A673 (cell line): ENCODE measurements around the gene SNX27.

Experiments
- EZH2 ChIP-seq: fragments of 200-600 bp; sonication (generic); IDR thresholded peaks from 2 replicates; pipeline ENCODE4 v1.6.1; 2017; ENCODE audit warnings: borderline replicate concordance, low read depth, mild to moderate bottlenecking, mixed read lengths, antibody characterized with exemption, low read length; ENCODE audit not compliant: poor library complexity, severe bottlenecking
- TF ChIP-seq, protein P1 (sequence below): fragments of 300-800, 200-600 bp; sonication (generic); conservative IDR thresholded peaks from 2 replicates; pipeline ENCODE4 v1.5.1; 2017; ENCODE audit warnings: low read depth, mild to moderate bottlenecking, antibody characterized with exemption, low read length, moderate library complexity, mixed read lengths

DNA sequence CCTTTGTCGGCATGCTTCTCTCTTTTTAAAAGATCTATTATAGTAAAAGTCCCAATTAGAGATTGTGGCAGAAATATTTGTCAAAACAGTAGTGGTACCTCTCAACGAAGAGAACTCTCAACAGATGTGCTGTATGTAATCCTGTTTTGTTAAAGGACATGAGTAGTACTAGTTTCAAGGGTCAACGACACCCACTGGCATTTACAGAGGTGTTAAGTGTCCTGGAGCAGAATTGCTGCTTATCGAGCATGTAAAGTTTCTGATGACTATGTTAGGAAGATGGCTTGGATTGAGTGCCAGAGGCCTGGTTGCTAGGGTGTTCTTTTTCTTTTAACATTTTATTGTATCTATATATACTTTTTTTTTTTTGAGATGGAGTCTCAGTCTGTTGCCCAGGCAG lies 77.6 kb downstream of the SNX27 start:
- TF ChIP-seq, protein P1, sequence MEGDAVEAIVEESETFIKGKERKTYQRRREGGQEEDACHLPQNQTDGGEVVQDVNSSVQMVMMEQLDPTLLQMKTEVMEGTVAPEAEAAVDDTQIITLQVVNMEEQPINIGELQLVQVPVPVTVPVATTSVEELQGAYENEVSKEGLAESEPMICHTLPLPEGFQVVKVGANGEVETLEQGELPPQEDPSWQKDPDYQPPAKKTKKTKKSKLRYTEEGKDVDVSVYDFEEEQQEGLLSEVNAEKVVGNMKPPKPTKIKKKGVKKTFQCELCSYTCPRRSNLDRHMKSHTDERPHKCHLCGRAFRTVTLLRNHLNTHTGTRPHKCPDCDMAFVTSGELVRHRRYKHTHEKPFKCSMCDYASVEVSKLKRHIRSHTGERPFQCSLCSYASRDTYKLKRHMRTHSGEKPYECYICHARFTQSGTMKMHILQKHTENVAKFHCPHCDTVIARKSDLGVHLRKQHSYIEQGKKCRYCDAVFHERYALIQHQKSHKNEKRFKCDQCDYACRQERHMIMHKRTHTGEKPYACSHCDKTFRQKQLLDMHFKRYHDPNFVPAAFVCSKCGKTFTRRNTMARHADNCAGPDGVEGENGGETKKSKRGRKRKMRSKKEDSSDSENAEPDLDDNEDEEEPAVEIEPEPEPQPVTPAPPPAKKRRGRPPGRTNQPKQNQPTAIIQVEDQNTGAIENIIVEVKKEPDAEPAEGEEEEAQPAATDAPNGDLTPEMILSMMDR = no peak
- no peak for TF ChIP-seq EZH2
